K562 (cell line): ENCODE measurements around the gene TMEM87B. TPM values are rescaled to one million over a fixed set of nuclear protein-coding genes. Genes with fewer than 3 reads are reported as not detected.
A peak's percentile ranks its signal among the peaks of the same experiment; 100 is the strongest.

Source experiments
- CGGBP1 ChIP-seq: fragments of 250-450 bp; sonication (Bioruptor Pico); IDR thresholded peaks from 2 replicates; pipeline ENCODE4 v1.9.0; 2021; ENCODE audit warnings: mild to moderate bottlenecking
- CXXC5 ChIP-seq: fragments of 250-450 bp; sonication (Bioruptor Pico); IDR thresholded peaks from 2 replicates; pipeline ENCODE4 v1.8.0; 2022; ENCODE audit warnings: inconsistent platforms, mild to moderate bottlenecking, moderate library complexity
- ETV5 ChIP-seq: sonication (generic); formaldehyde crosslinking; IDR thresholded peaks from 2 replicates; pipeline ENCODE4 v1.4.0; 2020; ENCODE audit warnings: low read depth, mild to moderate bottlenecking, missing genetic modification reagents
- HDAC3 ChIP-seq: fragments of 450-650 bp; IDR thresholded peaks from 2 replicates; pipeline ENCODE4 v1.6.1; 2018; ENCODE audit warnings: borderline replicate concordance, mild to moderate bottlenecking, moderate library complexity; ENCODE audit not compliant: partially characterized antibody
- HINFP ChIP-seq: fragments of 450-650 bp; conservative IDR thresholded peaks from 2 replicates; pipeline ENCODE4 v1.6.1; 2016; ENCODE audit warnings: missing genetic modification characterization, low read depth, mild to moderate bottlenecking, control low read depth, missing compliant biosample characterization
- HMGN3 ChIP-seq: IDR thresholded peaks from 2 replicates; pipeline ENCODE4 v1.6.1; 2011; ENCODE audit warnings: borderline replicate concordance, low read depth, mild to moderate bottlenecking, mixed read lengths, low read length; ENCODE audit not compliant: insufficient read length; ENCODE audit errors: extremely low read depth
- JUNB ChIP-seq: fragments of 450-650 bp; formaldehyde crosslinking; conservative IDR thresholded peaks from 2 replicates; pipeline ENCODE4 v1.4.0; 2020; ENCODE audit warnings: mild to moderate bottlenecking
- MXD1 ChIP-seq: fragments of 250-450 bp; sonication (Bioruptor Pico); IDR thresholded peaks from 2 replicates; pipeline ENCODE4 v1.8.0; 2021; ENCODE audit warnings: borderline replicate concordance, mild to moderate bottlenecking, moderate library complexity; ENCODE audit not compliant: poor library complexity, severe bottlenecking
- NR1H2 ChIP-seq: sonication (generic); formaldehyde crosslinking; IDR thresholded peaks from 2 replicates; pipeline ENCODE4 v1.4.0; 2020; ENCODE audit warnings: mild to moderate bottlenecking, missing genetic modification reagents
- POLR2G ChIP-seq: fragments of 200-400 bp; formaldehyde crosslinking; IDR thresholded peaks from 2 replicates; pipeline ENCODE4 v1.6.1; 2017; ENCODE audit warnings: low read depth, mild to moderate bottlenecking, antibody characterized with exemption, low read length, moderate library complexity
- PTTG1 ChIP-seq: fragments of 450-650 bp; IDR thresholded peaks from 2 replicates; pipeline ENCODE4 v1.6.1; 2016; ENCODE audit warnings: low read depth, mild to moderate bottlenecking, missing genetic modification characterization, missing compliant biosample characterization
- RNF219 ChIP-seq: fragments of 250-450 bp; sonication (Bioruptor Pico); IDR thresholded peaks from 2 replicates; pipeline ENCODE4 v1.5.0; 2022; ENCODE audit warnings: mild to moderate bottlenecking
- SETDB1 ChIP-seq: IDR thresholded peaks from one replicate; pipeline ENCODE4 v1.6.1; 2012; ENCODE audit warnings: low read length, control low read depth, inconsistent platforms
- YY1 ChIP-seq, 3 experiments: IDR thresholded peaks; 2 replicates each; pipeline ENCODE4 v1.6.1; 2011; ENCODE audit warnings: low read length in 2 of 3, mild to moderate bottlenecking in 2 of 3, moderate library complexity in 2 of 3, borderline replicate concordance in 1 of 3, control low read depth in 1 of 3, low read depth in 1 of 3; ENCODE audit not compliant: insufficient read depth in 3 of 3, insufficient replicate concordance in 2 of 3, control insufficient read depth in 1 of 3, insufficient read length in 1 of 3; ENCODE audit errors: extremely low read depth in 1 of 3
- ZNF695 ChIP-seq: fragments of 450-650 bp; formaldehyde crosslinking; IDR thresholded peaks from 2 replicates; pipeline ENCODE4 v1.4.0; 2020; ENCODE audit warnings: mild to moderate bottlenecking, moderate library complexity
- polyA plus RNA-seq, 8 experiments: library from polyadenylated mRNA; depleted of rRNA in 4 of 8; stranded (reverse) in 5 of 8; unstranded in 3 of 8; fragments of >200 nt; fragmentation: Nextera tagmentation in 2 of 8; fragmentation: Illumina TruSeq in 1 of 8; extraction: Ambion mirVana in 2 of 8; extraction: Trizol in 1 of 8; gene quantifications; 2 replicates each; pipeline versions ENCODE4 v1.2.1 to v1.2.3, GENCODE V29; 2011 to 2014; ENCODE audit warnings: inconsistent platforms in 1 of 8, missing spikeins in 1 of 8
- total RNA-seq, 7 experiments: library from RNA; depleted of rRNA in 6 of 7; stranded (reverse); fragments of >200 nt in 6 of 7; fragmentation: Illumina TruSeq in 2 of 7; extraction: Trizol in 2 of 7; gene quantifications; 2 replicates each; pipeline versions ENCODE4 v1.2.1 to v1.2.3, GENCODE V29; 2011 to 2021; ENCODE audit warnings: low replicate concordance in 1 of 7
- TF ChIP-seq, protein P1 (sequence below): fragments of 250-450 bp; sonication (Bioruptor Pico); IDR thresholded peaks from 2 replicates; pipeline ENCODE4 v1.8.0; 2022; ENCODE audit warnings: moderate library complexity, mild to moderate bottlenecking, inconsistent platforms

TMEM87B gene
- total and polyA plus RNA-seq, 9 of the 15 experiments (the other 6 are each of a cell fraction or from before 2014, with no cell fraction given): 3.7 to 17.1 (median 11.0) TPM

DNA sequence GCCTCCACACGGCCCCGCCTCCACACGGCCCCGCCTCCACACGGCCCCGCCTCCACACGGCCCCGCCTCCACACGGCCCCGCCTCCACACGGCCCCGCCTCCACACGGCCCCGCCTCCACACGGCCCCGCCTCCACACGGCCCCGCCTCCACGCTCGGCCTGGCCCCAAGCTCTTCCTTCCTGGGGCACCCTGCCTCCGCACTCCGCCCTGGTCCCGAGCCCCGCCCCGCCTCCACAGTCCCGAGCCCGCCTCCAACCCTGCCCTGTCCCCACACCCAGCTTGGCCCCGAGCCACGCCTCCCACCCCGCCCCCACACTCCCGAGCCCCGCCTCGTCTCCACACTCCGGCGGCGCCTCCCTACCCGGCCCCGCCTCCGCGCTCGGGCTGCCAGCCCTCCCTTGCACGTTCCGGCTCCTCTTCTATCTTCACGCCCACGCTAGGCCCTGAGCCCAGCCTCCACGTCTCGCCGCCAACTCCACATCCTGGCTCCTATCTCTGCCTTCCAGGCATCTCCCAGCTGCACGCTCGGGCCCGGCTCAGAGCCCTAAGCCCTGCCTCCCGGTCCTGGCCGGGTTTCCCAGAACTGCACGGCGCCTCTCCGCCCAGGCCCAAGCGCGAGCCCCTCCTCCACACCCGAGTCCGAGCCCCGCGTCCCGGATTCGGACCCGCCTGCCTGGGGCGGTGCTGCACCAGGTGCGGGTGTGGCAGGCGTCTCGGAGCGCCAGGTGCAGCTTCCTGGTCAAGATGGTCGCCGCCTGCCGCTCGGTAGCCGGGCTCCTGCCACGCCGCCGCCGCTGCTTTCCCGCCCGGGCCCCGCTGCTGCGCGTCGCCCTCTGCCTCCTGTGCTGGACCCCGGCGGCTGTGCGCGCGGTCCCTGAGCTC lies at the start of gene TMEM87B (continued):
- TF ChIP-seq YY1 (IDR thresholded peaks at IDR 0.05; ENCODE audit: borderline replicate concordance in 1 of 3, control insufficient read depth in 1 of 3, extremely low read depth in 1 of 3, insufficient read depth in 3 of 3, insufficient read length in 1 of 3, insufficient replicate concordance in 2 of 3, low read depth in 1 of 3, low read length in 2 of 3) (peak; percentile 32 to 88 (median 84)), CXXC5 (CRISPR knock-in tag) (peak; percentile 92), POLR2G (peak; percentile 95), SETDB1 (no peak), NR1H2 (peak; percentile 95; the same call in 1 of the 2 replicates), HMGN3 (peak; percentile 98), ZNF695 (CRISPR knock-in tag) (no peak), JUNB (CRISPR knock-in tag) (no peak), ETV5 (peak; percentile 91), MXD1 (CRISPR knock-in tag) (no peak), HINFP (tag) (no peak), CGGBP1 (CRISPR knock-in tag) (no peak), HDAC3 (peak; percentile 81), PTTG1 (tag) (no peak), RNF219 (CRISPR knock-in tag) (no peak)
- TF ChIP-seq, protein P1, sequence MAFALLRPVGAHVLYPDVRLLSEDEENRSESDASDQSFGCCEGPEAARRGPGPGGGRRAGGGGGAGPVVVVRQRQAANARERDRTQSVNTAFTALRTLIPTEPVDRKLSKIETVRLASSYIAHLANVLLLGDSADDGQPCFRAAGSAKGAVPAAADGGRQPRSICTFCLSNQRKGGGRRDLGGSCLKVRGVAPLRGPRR (CRISPR knock-in tag): no peak
